IMR-90 (cell line): Measurements from ENCODE around the gene VPS26C. TPM values are rescaled to one million over a fixed set of nuclear protein-coding genes. Genes with fewer than 3 reads are reported as not detected.

Experiments used
- ATAC-seq: fragments of 200-7000 bp; cut with Tn5 transposase; 2 replicates; pipeline ENCODE4 v1.9.1; 2020; ENCODE audit warnings: low read depth, mild to moderate bottlenecking, moderate library complexity
- BruUV-seq: library from RNA; stranded (reverse); fragments of 400-500 nt; replicated peaks from 2 replicates; lab custom pipeline; 2021; lab: Mats Ljungman, UMichigan
- CTCF ChIA-PET: fragments of 300-600 bp; formaldehyde crosslinking; extraction: SDS; loops from one replicate; lab custom pipeline; 2021; ENCODE audit warnings: antibody characterized with exemption; lab: Yijun Ruan, JAX
- POLR2A ChIA-PET: fragments of 300-600 bp; sonication (Branson Sonifier 250); formaldehyde crosslinking; loops from one replicate; lab custom pipeline; 2022; ENCODE audit warnings: antibody characterized with exemption; ENCODE audit not compliant: unreplicated experiment; lab: Charles Lee
- DNase-seq: peaks from one replicate; pipeline ENCODE4 v3.0.0; 2013
- H2AFZ ChIP-seq: replicated peaks from 2 replicates; pipeline ENCODE3; 2013; ENCODE audit warnings: low read length, mild to moderate bottlenecking; ENCODE audit not compliant: poor library complexity
- H2AK5ac ChIP-seq: 2 replicates; pipeline ENCODE4 v1.6.1; 2013; ENCODE audit warnings: low read depth, low read length, inconsistent platforms
- H2AK9ac ChIP-seq: replicated peaks from 2 replicates; pipeline ENCODE3; 2013; ENCODE audit warnings: mild to moderate bottlenecking, low read depth, low read length, moderate library complexity; ENCODE audit not compliant: poor library complexity
- H2BK120ac ChIP-seq: 2 replicates; pipeline ENCODE4 v1.6.1; 2013; ENCODE audit warnings: low read depth, low read length, inconsistent platforms
- H2BK15ac ChIP-seq: 3 replicates; pipeline ENCODE4 v1.6.1; 2013; ENCODE audit warnings: low read depth, low read length, inconsistent platforms
- H2BK20ac ChIP-seq: 2 replicates; pipeline ENCODE4 v1.6.1; 2013; ENCODE audit warnings: low read depth, mild to moderate bottlenecking, inconsistent platforms, low read length, moderate library complexity
- H2BK5ac ChIP-seq: 2 replicates; pipeline ENCODE4 v1.6.1; 2013; ENCODE audit warnings: mild to moderate bottlenecking, low read depth, low read length, inconsistent platforms; ENCODE audit not compliant: poor library complexity, severe bottlenecking
- H3K14ac ChIP-seq: replicated peaks from 2 replicates; pipeline ENCODE4 v1.6.1; 2013; ENCODE audit warnings: low read depth, low read length, inconsistent platforms
- H3K18ac ChIP-seq: 2 replicates; pipeline ENCODE4 v1.6.1; 2013; ENCODE audit warnings: low read depth, low read length, control low read depth
- H3K23ac ChIP-seq: 2 replicates; pipeline ENCODE4 v1.6.1; 2013; ENCODE audit warnings: low read depth, low read length, inconsistent platforms
- H3K27ac ChIP-seq: 2 replicates; pipeline ENCODE4 v1.5.1; 2013; ENCODE audit warnings: mild to moderate bottlenecking, control low read depth, low read length; ENCODE audit not compliant: insufficient read depth
- H3K27me3 ChIP-seq: 2 replicates; pipeline ENCODE4 v1.6.1; 2013; ENCODE audit warnings: low read length; ENCODE audit not compliant: control insufficient read depth, insufficient read depth
- H3K36me3 ChIP-seq: 2 replicates; pipeline ENCODE4 v1.6.1; 2013; ENCODE audit warnings: low read length, mixed read lengths; ENCODE audit not compliant: control insufficient read depth, insufficient read depth
- H3K4ac ChIP-seq: 2 replicates; pipeline ENCODE4 v1.6.1; 2013; ENCODE audit warnings: low read depth, low read length, inconsistent platforms
- H3K4me1 ChIP-seq: 2 replicates; pipeline ENCODE4 v1.6.1; 2013; ENCODE audit warnings: low read length, mixed read lengths; ENCODE audit not compliant: control insufficient read depth, insufficient read depth
- H3K4me2 ChIP-seq: 2 replicates; pipeline ENCODE4 v1.6.1; 2013; ENCODE audit warnings: low read depth, mild to moderate bottlenecking, control low read depth, low read length, moderate library complexity
- H3K4me3 ChIP-seq: 2 replicates; pipeline ENCODE4 v1.5.1; 2013; ENCODE audit warnings: low read depth, mild to moderate bottlenecking, control low read depth, low read length, moderate library complexity; ENCODE audit not compliant: insufficient read depth
- H3K56ac ChIP-seq: 2 replicates; pipeline ENCODE4 v1.6.1; 2013; ENCODE audit warnings: low read length, inconsistent platforms; ENCODE audit not compliant: insufficient read depth; ENCODE audit errors: extremely low read depth
- H3K79me1 ChIP-seq, 2 experiments: 2 replicates each; pipeline ENCODE4 v1.6.1; 2013; ENCODE audit warnings: low read length in 2 of 2, inconsistent platforms in 1 of 2, low read depth in 1 of 2
- H3K9ac ChIP-seq: 2 replicates; pipeline ENCODE4 v1.6.1; 2013; ENCODE audit warnings: low read depth, low read length, control low read depth
- H3K9me1 ChIP-seq: 2 replicates; pipeline ENCODE4 v1.6.1; 2013; ENCODE audit warnings: low read length, inconsistent platforms; ENCODE audit not compliant: insufficient read depth
- H3K9me3 ChIP-seq: 2 replicates; pipeline ENCODE4 v1.6.1; 2013; ENCODE audit warnings: low read length; ENCODE audit not compliant: control insufficient read depth, insufficient read depth
- H4K20me1 ChIP-seq: 2 replicates; pipeline ENCODE4 v1.6.1; 2013; ENCODE audit warnings: low read length, inconsistent platforms; ENCODE audit not compliant: insufficient read depth
- H4K5ac ChIP-seq: 2 replicates; pipeline ENCODE4 v1.6.1; 2013; ENCODE audit warnings: mild to moderate bottlenecking, low read depth, low read length, control low read depth
- H4K8ac ChIP-seq, 2 experiments: 2 replicates each; pipeline ENCODE4 v1.6.1; 2013; ENCODE audit warnings: low read depth in 2 of 2, low read length in 2 of 2, control low read depth in 1 of 2, inconsistent platforms in 1 of 2
- H4K91ac ChIP-seq: 2 replicates; pipeline ENCODE4 v1.6.1; 2013; ENCODE audit warnings: low read depth, low read length, inconsistent platforms; ENCODE audit not compliant: insufficient read depth
- BHLHE40 ChIP-seq: fragments of 150-350 bp; IDR thresholded peaks from 2 replicates; pipeline ENCODE4 v1.6.1; 2016; ENCODE audit warnings: mild to moderate bottlenecking, low read depth, low read length
- CHD1 ChIP-seq: IDR thresholded peaks from 2 replicates; pipeline ENCODE4 v1.6.1; 2012; ENCODE audit warnings: low read depth, low read length, improper control_type of control experiment
- CTCF ChIP-seq: conservative IDR thresholded peaks from 2 replicates; pipeline ENCODE4 v1.5.1; 2012; ENCODE audit warnings: mild to moderate bottlenecking, low read depth, low read length, improper control_type of control experiment
- NFE2L2 ChIP-seq: fragments of 150-350 bp; IDR thresholded peaks from 2 replicates; pipeline ENCODE4 v1.6.1; 2016; ENCODE audit warnings: low read depth, mild to moderate bottlenecking, low read length
- RCOR1 ChIP-seq: IDR thresholded peaks from 2 replicates; pipeline ENCODE4 v1.6.1; 2012; ENCODE audit warnings: mild to moderate bottlenecking, low read length, improper control_type of control experiment; ENCODE audit not compliant: insufficient replicate concordance
- RFX5 ChIP-seq: IDR thresholded peaks from 2 replicates; pipeline ENCODE4 v1.8.0; 2012; ENCODE audit warnings: low read depth, mild to moderate bottlenecking, low read length, moderate library complexity
- SMC3 ChIP-seq: fragments of 150-350 bp; IDR thresholded peaks from 2 replicates; pipeline ENCODE4 v1.6.1; 2016; ENCODE audit warnings: low read depth, mild to moderate bottlenecking, antibody characterized with exemption, low read length, moderate library complexity
- USF2 ChIP-seq: fragments of 150-350 bp; IDR thresholded peaks from 2 replicates; pipeline ENCODE4 v1.6.1; 2017; ENCODE audit warnings: mild to moderate bottlenecking, antibody characterized with exemption, low read length, low read depth
- WGBS, 2 experiments: methylation state at CpG; one replicate each; pipeline versions ENCODE4 v1.1.5 to v1.1.7; 2013; ENCODE audit warnings: missing lambda C conversion rate in 2 of 2; ENCODE audit not compliant: insufficient read length in 1 of 2; ENCODE audit errors: extremely low coverage in 2 of 2; 5-methylcytosine and 5-hydroxymethylcytosine counted together
- dilution Hi-C: fragments of 300-500 bp; cut with HindIII; formaldehyde crosslinking; loops from one replicate; pipeline ENCODE4 v1.14.3; 2018; ENCODE audit warnings: low sequenced_read_pairs; ENCODE audit not compliant: unreplicated experiment
- in situ Hi-C: fragments of 300-500 bp; cut with MboI; formaldehyde crosslinking; loops from 3 replicates; pipeline ENCODE4 v1.14.3; 2019; ENCODE audit warnings: low sequenced_read_pairs, inconsistent platforms, mixed read lengths
- intact Hi-C: fragments of 100-400 bp; cut with micrococcal nuclease; formaldehyde crosslinking; loops from 2 replicates; pipeline ENCODE4 v1.10.0; 2022
- polyA plus RNA-seq, 3 experiments: library from polyadenylated mRNA; depleted of rRNA; stranded (reverse); fragments of >200 nt; gene quantifications; 2 replicates each; pipeline ENCODE4 v1.2.3, GENCODE V29; 2012; ENCODE audit warnings: low replicate concordance in 1 of 3
- total RNA-seq: library from RNA; depleted of rRNA; stranded (reverse); fragments of >200 nt; gene quantifications from 2 replicates; pipeline ENCODE4 v1.2.3, GENCODE V29; 2012

The VPS26C gene
- total and polyA plus RNA-seq, 2 of the 4 experiments (the other 2 are of a cell fraction): 30.0 to 36.6 TPM

GRCh38 chr21:37183749-37184148 lies 83.4 kb downstream of the VPS26C start:
- no peak overlapping the region for H2AK9ac ChIP-seq
- no peak overlapping the region for H2BK20ac ChIP-seq
- H3K14ac ChIP-seq: no peak overlapping the region
- H3K4me1 ChIP-seq: no peaks in the 10 kb centered on the region
- no peaks in the 10 kb centered on the region for H3K27me3 ChIP-seq
- no peak overlapping the region for H3K27ac ChIP-seq
- H4K8ac ChIP-seq: no peak overlapping the region
- dilution Hi-C loops: no loop called here
- peaks cover 47% of the 10 kb centered on the region for H3K36me3 ChIP-seq
- no TSS peak for BruUV-seq
- H3K4ac ChIP-seq: no peak overlapping the region
- no peak overlapping the region for H2BK5ac ChIP-seq
- H3K9me3 ChIP-seq: no peaks in the 10 kb centered on the region
- H2AFZ ChIP-seq: no peak overlapping the region
- POLR2A ChIA-PET: no interaction called here
- ATAC-seq: no peak
- H2BK15ac ChIP-seq: no peak overlapping the region
- H3K4me2 ChIP-seq: no peak overlapping the region
- WGBS, 2 experiments: no CpG with 5 or more reads among the region's 3 CpGs
- TF ChIP-seq RFX5 (no peak), RCOR1 (no peak), CHD1 (no peak), SMC3 (no peak), BHLHE40 (no peak), USF2 (no peak), CTCF (no peak), NFE2L2 (no peak)
- peaks cover 6% of the 10 kb centered on the region; the same call in 1 of the 2 replicates for H3K9me1 ChIP-seq
- CTCF ChIA-PET: no interaction called here
- peaks cover 11% of the 10 kb centered on the region; the same call in 1 of the 2 replicates for H4K20me1 ChIP-seq
- no peak overlapping the region for H3K56ac ChIP-seq
- H4K5ac ChIP-seq: no peak overlapping the region
- no peak overlapping the region for H2AK5ac ChIP-seq
- no peak overlapping the region for H3K23ac ChIP-seq
- H3K18ac ChIP-seq: no peak overlapping the region
- no peak overlapping the region for H2BK120ac ChIP-seq
- H4K91ac ChIP-seq: no peak overlapping the region
- no peak overlapping the region for H3K4me3 ChIP-seq
- in situ Hi-C loops: no loop called here
- DNase-seq: no peak
- intact Hi-C loops: no loop called here
- no peak overlapping the region for H3K9ac ChIP-seq
- H3K79me1 ChIP-seq: peaks cover 44 to 45% of the 10 kb centered on the region in 2 experiments
